ENCODE data around the gene PERM1.

The PERM1 gene

DNA sequence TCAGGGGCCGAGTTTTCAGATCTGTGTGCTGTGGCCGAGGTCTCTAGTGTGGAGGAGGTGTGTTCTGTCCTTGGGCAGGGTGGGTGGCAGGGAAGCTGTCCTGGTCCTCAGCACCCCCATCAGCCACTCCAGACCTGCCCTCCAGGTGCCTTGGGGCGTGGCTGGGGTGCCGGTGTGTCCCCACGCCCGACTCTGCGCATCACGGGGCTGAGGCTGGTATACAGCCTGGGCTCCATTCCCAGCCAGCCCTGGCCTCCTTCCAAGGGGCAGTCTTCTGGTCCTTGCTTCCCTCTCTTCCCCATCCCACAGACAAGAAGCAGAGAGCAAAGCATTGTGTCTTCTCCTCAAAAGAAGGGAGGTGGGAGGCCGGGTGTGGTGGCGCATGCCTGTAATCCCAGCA, 54.1 kb downstream of the PERM1 start:
- no peak overlapping the region for H3K4me3 ChIP-seq (ENCODE audit: low read depth, low read length)
- TF ChIP-seq, protein P1, sequence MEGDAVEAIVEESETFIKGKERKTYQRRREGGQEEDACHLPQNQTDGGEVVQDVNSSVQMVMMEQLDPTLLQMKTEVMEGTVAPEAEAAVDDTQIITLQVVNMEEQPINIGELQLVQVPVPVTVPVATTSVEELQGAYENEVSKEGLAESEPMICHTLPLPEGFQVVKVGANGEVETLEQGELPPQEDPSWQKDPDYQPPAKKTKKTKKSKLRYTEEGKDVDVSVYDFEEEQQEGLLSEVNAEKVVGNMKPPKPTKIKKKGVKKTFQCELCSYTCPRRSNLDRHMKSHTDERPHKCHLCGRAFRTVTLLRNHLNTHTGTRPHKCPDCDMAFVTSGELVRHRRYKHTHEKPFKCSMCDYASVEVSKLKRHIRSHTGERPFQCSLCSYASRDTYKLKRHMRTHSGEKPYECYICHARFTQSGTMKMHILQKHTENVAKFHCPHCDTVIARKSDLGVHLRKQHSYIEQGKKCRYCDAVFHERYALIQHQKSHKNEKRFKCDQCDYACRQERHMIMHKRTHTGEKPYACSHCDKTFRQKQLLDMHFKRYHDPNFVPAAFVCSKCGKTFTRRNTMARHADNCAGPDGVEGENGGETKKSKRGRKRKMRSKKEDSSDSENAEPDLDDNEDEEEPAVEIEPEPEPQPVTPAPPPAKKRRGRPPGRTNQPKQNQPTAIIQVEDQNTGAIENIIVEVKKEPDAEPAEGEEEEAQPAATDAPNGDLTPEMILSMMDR (IDR thresholded peaks at IDR 0.05; ENCODE audit: borderline replicate concordance, insufficient read depth, low read depth, low read length), result no peak

DNA sequence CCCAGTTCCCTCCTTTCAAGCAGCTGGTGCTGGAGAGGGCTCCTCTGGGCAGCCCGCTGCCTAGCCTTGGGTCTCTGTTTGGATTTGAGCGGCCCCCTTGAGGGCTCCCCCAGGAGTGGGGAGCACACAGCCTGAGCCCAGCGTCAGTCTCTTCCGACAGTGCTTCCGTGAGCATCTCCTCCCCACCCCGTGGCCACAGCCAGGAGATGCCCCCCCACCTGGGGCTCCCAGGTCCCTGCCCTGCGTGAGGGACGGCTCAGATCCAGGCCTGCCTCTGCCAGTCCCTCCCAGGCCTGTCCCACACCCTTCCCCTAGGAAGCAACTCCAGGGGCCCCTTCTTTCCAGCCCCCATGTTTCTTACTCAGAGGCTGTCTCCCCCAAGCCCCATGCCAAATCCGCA, 54.7 kb downstream of the PERM1 start:
- H3K4me3 ChIP-seq (ENCODE audit: low read depth, low read length), result no peak overlapping the region
- TF ChIP-seq, protein P1 (IDR thresholded peaks at IDR 0.05; ENCODE audit: borderline replicate concordance, insufficient read depth, low read depth, low read length), result no peak

DNA sequence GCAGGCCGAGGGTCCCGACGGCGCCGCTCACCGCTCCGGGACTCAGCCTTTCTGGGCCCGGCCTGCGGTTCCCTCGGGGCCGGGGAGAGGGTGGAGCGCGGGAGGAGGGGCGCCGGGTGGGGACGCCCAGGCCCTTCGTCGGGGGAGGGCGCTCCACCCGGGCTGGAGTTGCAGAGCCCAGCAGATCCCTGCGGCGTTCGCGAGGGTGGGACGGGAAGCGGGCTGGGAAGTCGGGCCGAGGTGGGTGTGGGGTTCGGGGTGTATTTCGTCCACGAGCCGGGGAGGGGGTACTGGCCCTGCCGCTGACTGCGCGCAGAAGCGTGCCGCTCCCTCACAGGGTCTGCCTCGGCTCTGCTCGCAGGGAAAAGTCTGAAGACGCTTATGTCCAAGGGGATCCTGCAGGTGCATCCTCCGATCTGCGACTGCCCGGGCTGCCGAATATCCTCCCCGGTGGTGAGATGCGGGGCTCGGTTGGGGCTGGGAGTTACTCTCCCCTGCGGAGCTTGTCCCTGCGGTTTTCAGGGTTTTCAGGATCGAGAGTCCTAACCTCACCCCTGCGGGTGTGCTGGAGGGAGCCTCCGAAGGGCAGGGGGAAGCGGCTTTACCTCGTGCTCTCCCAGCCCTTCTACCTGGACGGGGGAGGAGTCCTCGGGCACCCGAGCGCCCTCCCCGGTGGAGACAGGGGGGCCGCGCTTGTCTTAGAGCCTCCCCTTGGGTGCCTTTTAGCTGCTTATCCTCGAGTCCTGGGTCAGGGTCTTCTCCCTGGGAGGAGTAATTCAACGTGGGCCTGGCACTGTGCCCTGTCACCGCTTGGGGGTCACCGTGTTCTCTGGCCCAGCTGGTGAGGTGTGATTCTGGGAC, 56.1 kb downstream of the PERM1 start:
- H3K4me3 ChIP-seq (ENCODE audit: low read depth, low read length), result no peak overlapping the region
- TF ChIP-seq, protein P1 (IDR thresholded peaks at IDR 0.05; ENCODE audit: borderline replicate concordance, insufficient read depth, low read depth, low read length), result no peak
